Epithelial cell of esophagus (primary cell): ENCODE measurements around the gene CRABP2.

Experiments
- DNase-seq: peaks from one replicate; pipeline ENCODE4 v3.0.0; 2010; ENCODE audit warnings: low read depth
- H3K4me3 ChIP-seq: 2 replicates; pipeline ENCODE4 v1.5.1; 2011; ENCODE audit warnings: mild to moderate bottlenecking, low read length, control low read depth
- CTCF ChIP-seq: IDR thresholded peaks from 2 replicates; pipeline ENCODE4 v1.5.1; 2011; ENCODE audit warnings: low read depth, mild to moderate bottlenecking, low read length, control low read depth, inconsistent platforms; ENCODE audit not compliant: insufficient read depth; ENCODE audit errors: missing control alignments

The CRABP2 gene

GRCh38 chr1:156721131-156721530 lies 15.7 kb upstream of the CRABP2 start:
- TF ChIP-seq CTCF = no peak

GRCh38 chr1:156717351-156717750 lies 12.0 kb upstream of the CRABP2 start:
- no peak overlapping the region for H3K4me3 ChIP-seq
- no peak for DNase-seq
- TF ChIP-seq CTCF = no peak

More at GRCh38 chr1:156721131-156721530, 15.7 kb upstream of the CRABP2 start:
- DNase-seq = no peak
- no peak overlapping the region for H3K4me3 ChIP-seq

- no peak for DNase-seq
- no peak for TF ChIP-seq CTCF
- H3K4me3 ChIP-seq = no peak overlapping the region
These were observed 9.4 kb upstream of the CRABP2 start for GRCh38 chr1:156714830-156715229.

- TF ChIP-seq CTCF = no peak
- DNase-seq = peak; percentile 52
These were observed 7.2 kb upstream of the CRABP2 start for GRCh38 chr1:156712626-156713025.

GRCh38 chr1:156711011-156711817 lies 5.8 kb upstream of the CRABP2 start:
- TF ChIP-seq CTCF = no peak
- no peak for DNase-seq
- H3K4me3 ChIP-seq = no peak overlapping the region

More at GRCh38 chr1:156712626-156713025, 7.2 kb upstream of the CRABP2 start:
- no peak overlapping the region for H3K4me3 ChIP-seq

GRCh38 chr1:156709757-156710489 lies 4.5 kb upstream of the CRABP2 start:
- no peak overlapping the region for H3K4me3 ChIP-seq
- peak; percentile 93 for DNase-seq
- no peak for TF ChIP-seq CTCF

- no peak for TF ChIP-seq CTCF
- no peak overlapping the region for H3K4me3 ChIP-seq
- DNase-seq = no peak
These were observed 3.6 kb upstream of the CRABP2 start for GRCh38 chr1:156709031-156709430.
